Cerebellar nuclear complex (tissue), 1 donor: ENCODE data around the gene PLXNA4.
"Not testable (repeated sequence)": the region's sequence is repeated elsewhere in the genome, so short reads cannot be mapped to it uniquely, and the experiment has no call there.

ENCODE experiments used
- DNase-seq, 2 experiments: peaks; one replicate each; lab custom pipeline; 2025; lab: John Stamatoyannopoulos, UW

PLXNA4 gene

DNA sequence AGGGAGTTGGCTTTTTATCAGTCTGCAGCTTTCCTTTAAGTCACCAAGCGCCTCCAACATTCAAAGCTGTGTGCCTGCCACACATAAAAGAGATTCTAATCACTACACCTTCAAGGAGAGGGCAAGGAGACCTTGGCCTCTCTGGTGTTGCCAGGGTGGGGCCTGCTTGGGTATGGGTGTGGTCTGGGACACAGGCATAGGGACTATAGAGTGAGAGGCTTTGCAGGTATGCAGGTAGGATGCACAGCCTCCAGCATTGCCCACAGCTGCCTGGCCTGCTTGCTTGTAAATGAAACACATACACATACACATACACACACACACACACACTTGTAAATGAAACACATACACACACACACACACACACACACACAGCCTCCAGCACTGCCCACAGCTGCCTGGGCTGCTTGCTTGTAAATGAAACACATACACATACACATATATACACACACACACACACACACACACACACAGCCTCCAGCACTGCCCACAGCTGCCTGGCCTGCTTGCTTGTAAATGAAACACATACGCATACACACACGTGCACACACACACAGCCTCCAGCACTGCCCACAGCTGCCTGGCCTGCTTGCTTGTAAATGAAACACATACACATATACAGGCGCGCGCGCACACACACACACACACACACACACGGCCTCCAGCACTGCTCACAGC, 397.7 kb downstream of the PLXNA4 start:
- not testable (repeated sequence) for DNase-seq

DNA sequence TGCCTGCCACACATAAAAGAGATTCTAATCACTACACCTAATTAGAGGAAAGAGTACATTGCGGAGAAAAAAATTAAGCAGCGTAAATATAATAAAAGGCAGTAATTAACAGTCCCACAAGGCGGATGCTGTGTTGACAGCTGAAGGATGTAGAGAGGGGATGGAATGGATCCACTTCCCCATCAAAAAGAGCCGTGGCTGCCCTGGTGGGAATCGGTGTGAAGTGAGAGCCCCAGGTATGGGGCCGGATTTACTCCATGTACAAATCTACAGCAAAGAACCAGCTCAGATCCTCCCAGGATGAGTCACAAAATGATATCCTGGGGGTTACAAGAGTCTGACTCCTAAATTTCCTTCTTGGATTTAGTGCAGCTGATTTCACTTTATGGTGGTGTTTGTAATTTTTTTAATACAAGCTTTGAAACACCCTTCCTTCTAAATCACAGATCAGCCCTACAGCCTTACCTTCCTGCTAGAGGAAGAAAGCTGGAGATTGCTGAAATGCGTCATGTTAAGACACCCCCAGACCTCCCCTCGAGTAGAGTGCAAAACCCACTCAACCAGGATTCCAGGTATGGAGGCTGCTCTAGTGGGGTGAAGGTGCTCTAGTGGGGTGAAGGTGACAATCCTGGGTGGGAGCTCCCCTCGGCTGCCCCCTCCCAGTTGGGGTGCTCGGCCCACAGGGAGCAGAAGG, 398.4 kb downstream of the PLXNA4 start:
- DNase-seq, result no peak

DNA sequence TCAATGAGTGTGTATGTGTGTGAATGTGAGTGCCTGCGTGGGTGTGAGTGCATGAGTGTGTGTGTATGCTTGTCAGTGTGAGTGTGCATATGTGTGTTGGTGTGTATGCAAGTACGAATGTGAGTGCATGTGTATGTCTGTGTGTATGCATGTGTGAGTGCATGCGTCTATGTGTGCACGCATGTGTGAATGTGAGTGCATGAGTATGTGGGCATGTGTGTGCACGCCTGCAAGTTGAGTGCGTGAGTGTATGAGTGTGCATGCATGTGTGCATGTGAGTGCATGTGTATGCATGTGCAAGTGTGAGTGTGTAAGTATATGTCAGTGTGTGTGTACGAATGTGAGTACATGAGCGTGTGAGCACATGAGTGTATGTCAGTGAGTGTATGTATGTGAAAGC, 399.6 kb downstream of the PLXNA4 start:
- no peak for DNase-seq

DNA sequence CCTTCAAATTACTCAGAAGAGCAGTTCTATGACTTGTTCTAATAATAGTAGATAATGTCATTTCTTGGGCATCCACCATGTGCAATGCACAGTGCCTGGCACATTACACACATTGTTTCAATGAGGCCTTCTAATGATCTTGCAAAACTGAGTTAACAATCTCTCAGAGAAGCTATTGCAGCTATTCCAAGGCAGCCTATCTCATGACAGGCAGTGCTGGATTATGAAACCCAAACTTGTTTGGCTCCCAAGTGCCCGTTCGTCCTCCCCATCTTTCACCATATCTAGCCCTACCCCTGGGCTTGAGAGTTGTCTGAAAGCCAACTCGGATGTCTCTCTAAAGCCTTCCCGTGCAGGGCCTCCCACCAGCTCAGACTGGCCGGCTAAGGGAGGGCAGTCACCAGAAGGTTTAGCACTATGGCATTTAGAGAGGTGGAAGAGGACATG, 405.1 kb downstream of the PLXNA4 start:
- no peak for DNase-seq

DNA sequence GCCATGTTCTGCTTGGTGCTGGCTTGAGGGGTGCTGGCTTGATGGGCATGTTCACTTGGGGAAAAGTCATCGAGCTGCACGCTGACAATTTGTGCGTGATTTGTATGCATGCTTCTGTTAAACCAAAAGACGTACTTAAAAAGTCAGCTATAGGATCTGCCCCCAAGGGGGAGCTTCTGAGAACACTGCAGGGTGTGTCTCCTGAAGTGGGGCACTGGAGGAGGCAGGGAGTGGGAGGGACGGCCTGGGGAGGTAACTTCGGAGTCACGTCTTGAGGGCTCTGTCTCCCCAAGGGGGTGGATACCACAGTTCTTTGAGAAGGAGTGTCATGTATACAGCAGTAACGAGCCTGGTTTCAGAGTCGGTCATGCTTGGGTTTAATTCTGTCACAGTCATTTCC, 406.5 kb downstream of the PLXNA4 start:
- no peak for DNase-seq

DNA sequence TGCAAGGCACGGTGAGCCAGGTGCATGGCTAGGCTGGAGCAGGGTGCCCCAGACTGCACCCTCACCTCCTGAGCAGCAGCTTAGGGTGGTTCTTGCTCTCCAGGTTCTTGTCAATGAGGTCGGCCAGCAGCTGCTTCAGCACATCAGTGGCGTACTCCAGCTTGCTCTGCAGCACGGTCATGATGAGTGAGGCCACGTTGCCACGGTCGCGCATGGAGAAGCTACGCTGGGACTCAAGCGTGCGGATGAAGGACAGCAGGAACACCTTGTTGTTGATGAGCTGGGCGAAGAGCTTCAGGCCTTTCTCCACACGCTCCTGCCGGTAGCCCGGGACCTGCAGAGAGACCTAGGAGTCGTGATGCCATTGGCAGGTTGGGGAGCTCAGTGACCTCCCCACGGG, 408.0 kb downstream of the PLXNA4 start:
- DNase-seq, result no peak

DNA sequence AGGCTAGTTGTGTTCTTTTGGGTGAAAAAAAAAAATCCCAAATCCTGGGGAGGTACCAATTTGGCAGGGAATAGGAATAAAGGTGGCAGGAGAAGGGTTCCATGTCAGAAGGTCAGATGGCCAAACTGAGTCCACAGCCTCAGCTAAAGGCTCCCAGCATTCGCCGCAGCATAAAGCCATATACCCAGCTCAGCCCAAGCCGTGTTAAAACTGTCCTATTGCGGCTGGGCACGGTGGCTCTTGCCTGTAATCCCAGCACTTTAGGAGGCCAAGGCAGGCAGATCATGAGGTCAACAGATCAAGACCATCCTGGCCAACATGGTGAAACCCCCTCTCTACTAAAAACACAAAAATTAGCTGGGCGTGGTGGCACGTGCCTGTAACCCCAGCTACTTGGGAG, 410.6 kb downstream of the PLXNA4 start:
- not testable (repeated sequence) for DNase-seq

DNA sequence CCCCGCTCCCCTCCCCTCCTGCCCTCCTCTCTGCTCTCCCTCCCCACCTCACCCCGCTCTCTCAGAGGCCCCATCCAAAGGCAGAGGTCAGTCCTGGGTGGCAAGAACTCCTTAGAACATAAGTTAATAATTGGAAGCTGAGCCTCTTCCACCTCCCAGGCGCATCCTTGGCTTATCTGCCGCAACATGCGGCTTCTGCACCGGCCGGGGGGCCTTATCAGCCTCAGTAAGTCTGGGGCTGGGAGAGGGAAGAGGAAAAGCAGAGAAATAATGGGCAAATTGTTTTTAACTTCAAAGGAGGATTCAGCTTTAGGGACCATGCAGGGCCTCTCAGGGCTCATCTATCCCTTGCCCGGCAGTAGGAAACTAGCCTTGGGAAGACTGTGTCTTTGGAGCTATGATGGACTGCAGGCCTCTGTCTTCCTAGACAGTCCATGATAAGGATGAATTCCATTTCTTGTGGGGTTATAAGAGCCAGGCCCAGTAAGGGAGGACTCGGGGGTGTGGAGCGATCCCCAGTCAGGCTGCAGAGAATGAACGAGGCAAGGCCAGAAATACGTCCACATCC, 411.6 kb downstream of the PLXNA4 start:
- DNase-seq, result no peak

DNA sequence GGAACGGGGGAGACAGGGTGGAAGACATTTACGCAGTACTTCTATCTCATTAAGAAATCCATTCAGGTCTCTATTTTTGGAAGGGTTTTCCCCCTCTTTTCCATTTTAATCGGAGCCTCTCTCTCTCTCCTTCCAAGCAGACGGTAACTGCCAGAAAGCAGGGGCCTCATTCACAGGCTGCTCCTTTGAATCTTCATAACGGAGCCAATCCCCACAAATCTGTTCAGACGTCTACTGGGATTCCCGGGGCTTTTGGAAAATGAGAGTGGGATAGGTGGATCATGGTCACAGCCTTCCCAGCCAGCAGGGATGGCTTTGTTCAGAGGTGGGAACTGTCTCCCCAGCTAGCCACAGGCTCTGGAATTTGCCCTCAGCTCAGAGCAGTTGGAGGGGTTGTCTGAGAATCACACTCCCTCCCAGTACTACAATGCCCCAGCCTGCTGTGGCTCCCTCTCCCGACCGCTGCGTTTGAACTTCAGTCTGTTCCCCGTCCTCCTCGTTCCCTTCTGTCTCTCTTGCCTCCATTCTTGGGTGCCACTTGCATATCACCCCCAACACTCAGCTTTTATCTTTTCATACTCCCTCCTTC, 413.6 kb downstream of the PLXNA4 start:
- no peak for DNase-seq

DNA sequence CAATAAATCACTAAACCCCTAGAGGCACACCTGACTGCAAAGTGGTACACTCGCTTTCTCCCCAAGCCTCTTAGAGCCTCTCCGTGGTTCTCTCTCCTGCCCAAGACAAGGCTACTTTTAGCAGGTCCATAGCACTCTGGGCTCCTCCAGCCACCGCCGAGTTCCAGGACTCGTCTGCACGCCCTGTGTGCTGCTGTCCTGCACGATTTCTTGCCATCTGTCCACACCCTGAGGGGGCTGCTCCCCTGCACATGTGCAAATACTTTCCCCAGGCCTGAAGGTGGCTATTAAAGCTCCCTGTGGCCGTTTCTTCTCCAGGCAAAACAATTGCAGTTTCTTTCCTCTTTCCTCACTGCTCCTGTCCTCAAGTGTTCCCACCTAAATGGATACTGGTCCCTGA, 414.3 kb downstream of the PLXNA4 start:
- DNase-seq, result no peak

DNA sequence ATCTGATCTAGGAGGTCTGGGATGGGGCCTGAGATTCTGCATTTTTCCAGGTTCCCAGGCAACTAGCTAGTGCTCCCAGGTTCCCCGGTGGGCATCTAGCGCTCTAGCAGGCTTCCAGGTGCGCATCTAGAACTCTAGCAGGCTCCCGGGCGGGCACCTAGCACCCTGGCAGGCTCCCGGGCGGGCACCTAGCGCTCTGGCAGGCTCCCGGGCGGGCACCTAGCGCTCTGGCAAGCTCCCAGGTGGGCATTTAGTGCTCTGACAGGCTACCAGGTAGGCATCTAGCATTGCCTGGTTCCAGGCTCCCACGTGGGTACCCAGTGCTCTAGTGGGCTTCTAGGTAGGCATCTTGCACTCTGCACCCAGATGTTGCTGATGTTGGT, 414.7 kb downstream of the PLXNA4 start:
- DNase-seq, result no peak

DNA sequence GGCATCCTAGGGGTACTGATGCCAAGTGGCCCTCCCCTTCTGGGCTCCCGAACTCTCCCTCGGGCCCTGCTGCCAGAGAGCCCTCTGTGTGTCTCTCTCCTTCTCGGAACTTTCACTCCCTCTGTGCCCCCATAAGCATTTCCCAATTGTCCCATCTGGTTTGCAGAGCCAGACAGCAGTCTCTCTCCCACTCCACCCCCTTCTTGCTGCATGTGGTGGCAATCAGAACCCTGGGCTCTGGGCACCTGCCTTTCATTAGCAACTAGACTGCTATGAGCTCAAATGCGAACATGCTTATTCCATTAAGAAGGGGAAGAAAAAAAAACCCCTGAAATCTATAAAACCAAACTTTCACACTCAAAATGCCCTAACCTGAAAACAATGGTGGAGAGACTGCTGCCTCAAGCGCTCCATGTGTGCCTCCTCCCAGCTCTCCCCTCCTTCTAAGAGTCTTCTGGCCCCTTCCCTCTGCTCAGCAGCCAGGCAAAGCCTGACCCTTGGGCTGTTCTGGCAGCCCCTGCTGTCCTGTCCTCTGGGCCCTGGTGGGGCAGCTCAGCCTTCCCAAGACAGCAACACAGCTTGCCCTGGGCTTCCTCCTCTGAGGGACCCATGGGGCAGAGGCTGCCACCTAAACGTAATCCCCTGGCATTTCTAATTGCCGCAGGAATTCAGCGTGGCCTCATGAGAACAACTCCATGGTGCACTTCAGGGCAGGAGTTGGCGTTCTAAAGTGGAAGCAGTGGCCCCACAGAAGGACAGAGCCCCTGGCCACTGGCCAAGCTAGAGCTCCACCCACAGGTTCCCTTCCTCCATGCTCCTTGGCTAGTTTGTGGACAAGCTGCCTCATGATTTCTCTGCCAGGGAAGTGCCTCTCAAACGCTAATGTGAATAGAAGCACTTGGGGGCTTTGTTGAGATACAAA, 415.4 kb downstream of the PLXNA4 start:
- no peak for DNase-seq

DNA sequence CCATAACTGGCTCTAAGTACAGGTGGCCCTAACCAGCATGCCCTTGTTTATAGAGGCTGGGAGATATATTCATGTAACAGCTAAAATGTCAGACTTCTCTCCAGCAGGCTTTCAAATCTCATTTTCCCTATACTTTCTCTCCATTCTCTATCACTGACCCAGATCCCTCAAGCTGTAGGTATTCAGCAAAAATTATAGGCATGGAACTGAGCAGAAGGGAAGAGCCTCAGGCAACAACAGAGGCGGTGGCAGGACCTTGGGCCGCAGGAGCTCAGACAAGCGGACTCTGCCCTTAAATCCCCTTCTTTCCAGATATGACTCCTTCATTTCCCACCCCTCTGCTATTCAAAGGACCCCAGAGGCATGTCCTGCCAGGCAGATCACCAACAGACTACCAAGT, 417.4 kb downstream of the PLXNA4 start:
- DNase-seq, result no peak

DNA sequence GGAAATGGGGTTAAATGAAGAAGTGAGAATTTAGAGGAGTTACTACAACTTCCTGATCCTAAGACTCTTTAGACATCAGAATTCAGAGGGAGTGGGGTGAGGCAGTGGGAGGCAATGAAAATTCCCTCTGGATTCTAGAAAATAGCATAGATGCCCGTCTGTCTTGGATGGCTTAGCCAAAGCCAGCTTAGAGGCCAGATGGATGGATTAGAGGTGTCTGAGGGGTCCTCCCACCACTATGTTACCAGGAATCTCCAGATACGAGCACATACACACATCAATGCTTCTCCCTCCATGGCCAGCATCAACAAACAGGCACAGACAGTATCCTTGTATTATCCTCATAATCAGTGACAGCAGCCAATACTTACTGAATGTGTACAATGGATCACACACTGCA, 418.1 kb downstream of the PLXNA4 start:
- DNase-seq, result no peak

DNA sequence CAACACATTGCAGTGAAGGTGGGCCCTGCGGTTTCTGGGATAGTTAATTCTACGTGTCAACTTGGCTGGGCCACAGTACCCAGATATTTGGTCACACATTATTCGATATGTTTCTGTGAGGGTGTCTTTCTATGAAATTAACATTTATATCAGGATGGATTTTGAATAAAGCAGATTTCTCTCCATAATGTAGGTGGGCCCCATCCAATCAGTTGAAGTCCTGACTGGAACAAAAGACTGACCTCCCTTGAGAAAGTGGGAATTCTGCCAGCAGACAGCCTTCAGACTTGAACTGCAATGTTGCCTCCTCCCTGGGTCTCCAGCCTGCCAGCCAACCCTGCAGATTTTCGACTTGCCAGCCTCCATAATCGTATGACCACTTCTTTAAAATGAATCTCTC, 420.6 kb downstream of the PLXNA4 start:
- no peak for DNase-seq

DNA sequence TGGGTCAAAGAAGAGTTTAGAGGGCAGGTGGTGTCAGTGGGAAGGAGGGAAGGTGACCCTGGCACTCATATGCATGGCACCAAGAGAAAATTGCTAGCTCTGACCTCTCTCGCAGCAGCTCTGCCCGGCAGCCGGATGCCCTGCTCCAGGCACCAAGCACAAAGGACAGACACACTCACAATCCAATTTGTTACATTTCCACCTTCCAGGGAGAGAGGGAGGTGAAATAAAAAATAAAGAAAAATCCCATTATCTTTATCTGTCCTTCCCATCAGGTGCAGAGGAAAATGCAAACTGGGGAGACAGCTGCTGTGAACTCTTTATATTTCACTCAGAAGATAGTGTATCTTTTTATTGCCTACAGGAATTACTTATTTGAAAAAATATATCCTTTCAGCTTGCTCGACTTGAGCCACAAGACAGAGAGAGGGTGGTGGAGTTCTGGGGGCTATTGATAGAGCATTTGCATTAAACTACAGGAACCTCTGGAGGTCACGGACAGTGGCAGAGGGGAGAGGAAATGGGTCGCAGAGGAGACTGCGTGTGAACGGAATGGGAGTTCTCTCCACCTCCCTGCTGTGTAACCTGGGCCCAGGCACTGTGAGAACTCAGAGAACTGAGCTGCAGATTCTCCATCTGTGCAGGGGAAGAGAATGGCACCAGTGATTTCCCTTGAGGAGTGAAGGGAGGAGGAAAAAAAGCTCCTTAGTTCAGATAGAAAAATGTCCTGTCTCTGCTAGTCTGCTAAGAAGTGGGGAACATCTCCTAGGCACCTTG, 421.4 kb downstream of the PLXNA4 start:
- DNase-seq, result no peak

DNA sequence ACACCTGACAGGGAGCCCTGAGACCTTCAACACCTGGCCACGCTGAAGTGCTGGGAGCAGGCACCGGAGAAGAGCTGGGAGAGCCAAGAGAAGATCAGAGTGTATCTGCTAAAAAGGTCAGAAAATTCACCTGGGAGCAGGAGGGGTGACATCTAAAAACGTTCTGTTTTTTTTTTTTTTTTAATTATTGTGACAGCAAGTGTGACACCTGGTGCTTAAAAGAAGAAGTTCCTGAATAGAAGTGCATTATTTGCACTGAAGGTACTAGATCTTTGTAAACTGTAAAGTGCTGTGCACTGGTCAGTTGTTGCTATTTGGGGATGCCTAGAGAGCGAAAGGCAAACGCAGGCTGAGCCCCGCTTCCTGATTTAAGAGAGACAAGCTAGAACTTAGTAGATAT, 422.0 kb downstream of the PLXNA4 start:
- DNase-seq, result no peak

DNA sequence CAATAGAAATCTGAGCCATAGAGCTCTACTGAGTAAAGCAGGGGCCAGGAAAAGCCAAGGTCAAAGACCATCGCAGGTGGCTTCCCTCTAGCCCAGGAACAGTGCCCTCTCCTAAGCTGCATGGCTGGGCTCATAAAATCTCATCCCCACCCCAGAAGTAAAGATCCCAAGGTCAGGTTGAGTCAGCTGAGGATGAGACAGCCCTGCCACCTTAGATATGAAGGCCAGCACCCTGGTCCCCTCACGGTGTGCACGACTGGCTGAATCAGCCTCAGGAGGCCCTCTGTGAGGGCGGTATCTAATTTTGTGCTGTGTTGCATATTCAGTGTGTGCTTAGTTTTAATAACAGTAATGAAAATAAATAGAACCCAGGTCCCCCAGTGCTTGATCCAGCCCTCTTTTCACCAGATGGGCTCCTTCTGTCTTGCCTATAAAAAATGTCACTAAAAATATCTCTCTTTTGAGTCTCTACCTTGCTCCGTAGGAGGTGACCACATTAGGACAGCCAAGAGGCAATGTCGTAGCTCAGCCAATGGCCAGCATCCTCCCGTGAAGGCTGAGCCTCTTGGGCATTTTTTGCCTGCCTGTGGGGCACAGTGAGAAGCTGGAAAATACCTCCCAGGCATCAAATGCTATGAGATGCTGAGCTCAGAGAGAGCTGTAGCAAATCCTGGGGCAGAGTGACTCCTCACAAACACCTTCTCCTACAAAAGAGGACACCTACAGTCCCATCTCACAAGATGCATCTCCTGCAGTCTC, 424.0 kb downstream of the PLXNA4 start:
- DNase-seq, result no peak

DNA sequence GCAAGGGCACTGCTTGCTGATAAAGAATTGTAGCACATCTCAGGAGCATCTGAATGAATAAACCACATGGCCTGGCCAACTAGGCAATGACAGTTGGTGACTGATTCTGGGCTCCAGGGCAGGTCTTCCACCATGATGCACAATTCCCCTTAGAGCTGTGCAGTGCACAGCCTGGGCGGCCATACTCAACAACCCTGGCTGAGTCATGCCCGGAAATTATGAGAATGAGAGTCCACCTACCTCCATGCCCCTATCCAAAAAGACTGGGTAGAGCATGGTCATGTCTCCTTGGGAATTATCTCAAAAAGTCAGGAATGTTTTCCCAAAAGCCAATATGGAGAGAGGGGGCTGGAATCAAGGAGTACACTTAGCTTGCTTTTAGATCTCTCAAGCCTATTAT, 425.6 kb downstream of the PLXNA4 start:
- DNase-seq, result no peak
